Type B pancreatic cell (in vitro differentiated cells): ENCODE measurements around the gene HORMAD1. TPM values are rescaled to one million over a fixed set of nuclear protein-coding genes. Genes with fewer than 3 reads are reported as not detected.

Source experiments
- DNase-seq: peaks from one replicate; pipeline ENCODE4 v3.0.0; 2021; ENCODE audit warnings: mixed read lengths; ENCODE audit not compliant: unreplicated experiment; ENCODE audit errors: extremely low spot score
- H3K27ac Mint-ChIP-seq: 2 replicates; pipeline ENCODE4 v1.8.0; 2021; ENCODE audit warnings: mild to moderate bottlenecking, mixed read lengths
- H3K27me3 Mint-ChIP-seq: 2 replicates; pipeline ENCODE4 v1.8.0; 2021; ENCODE audit warnings: mixed read lengths
- H3K36me3 Mint-ChIP-seq: 2 replicates; pipeline ENCODE4 v1.8.0; 2021; ENCODE audit warnings: mixed read lengths
- H3K4me1 Mint-ChIP-seq: one replicate; pipeline ENCODE4 v1.8.0; 2021; ENCODE audit warnings: mixed read lengths; ENCODE audit not compliant: unreplicated experiment
- H3K4me3 Mint-ChIP-seq: 2 replicates; pipeline ENCODE4 v1.8.0; 2021; ENCODE audit warnings: mild to moderate bottlenecking, mixed read lengths
- H3K9me3 Mint-ChIP-seq: 2 replicates; pipeline ENCODE4 v1.8.0; 2021; ENCODE audit warnings: mixed read lengths
- total RNA-seq: library from RNA; stranded (reverse); gene quantifications from 2 replicates; pipeline ENCODE4 v1.2.1, GENCODE V29; 2021; ENCODE audit warnings: low replicate concordance
- TF ChIP-seq, protein P1 (sequence below): fragments of 200-600 bp; sonication (generic); conservative IDR thresholded peaks from 2 replicates; pipeline ENCODE4 v1.5.0; 2021; ENCODE audit warnings: antibody characterized with exemption, mild to moderate bottlenecking

Gene HORMAD1
- total RNA-seq, 1 donor from 2014 or later: not detected

DNA sequence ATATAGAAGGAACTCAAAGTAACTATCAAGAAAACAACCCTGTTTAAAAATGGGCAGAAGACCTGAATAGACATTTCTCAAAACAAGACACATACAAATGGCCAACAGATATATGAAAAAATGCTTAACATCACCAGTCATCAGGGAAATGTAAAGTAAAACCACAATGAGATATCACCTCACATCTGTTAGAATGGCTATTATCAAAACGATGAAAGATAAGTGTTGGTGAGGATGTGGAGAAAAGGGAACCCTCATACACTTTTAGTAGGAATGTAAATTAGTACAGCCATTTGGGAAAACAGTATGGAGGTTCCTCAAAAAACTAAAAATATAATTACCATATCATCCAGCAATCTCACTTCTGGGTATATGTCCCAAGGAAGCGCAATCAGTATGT, 41.9 kb upstream of the HORMAD1 start:
- no peaks in the 10 kb centered on the region for H3K27me3 Mint-ChIP-seq
- H3K4me3 Mint-ChIP-seq: no peak overlapping the region
- H3K9me3 Mint-ChIP-seq: peaks cover 5% of the 10 kb centered on the region
- H3K36me3 Mint-ChIP-seq: no peaks in the 10 kb centered on the region
- TF ChIP-seq, protein P1, sequence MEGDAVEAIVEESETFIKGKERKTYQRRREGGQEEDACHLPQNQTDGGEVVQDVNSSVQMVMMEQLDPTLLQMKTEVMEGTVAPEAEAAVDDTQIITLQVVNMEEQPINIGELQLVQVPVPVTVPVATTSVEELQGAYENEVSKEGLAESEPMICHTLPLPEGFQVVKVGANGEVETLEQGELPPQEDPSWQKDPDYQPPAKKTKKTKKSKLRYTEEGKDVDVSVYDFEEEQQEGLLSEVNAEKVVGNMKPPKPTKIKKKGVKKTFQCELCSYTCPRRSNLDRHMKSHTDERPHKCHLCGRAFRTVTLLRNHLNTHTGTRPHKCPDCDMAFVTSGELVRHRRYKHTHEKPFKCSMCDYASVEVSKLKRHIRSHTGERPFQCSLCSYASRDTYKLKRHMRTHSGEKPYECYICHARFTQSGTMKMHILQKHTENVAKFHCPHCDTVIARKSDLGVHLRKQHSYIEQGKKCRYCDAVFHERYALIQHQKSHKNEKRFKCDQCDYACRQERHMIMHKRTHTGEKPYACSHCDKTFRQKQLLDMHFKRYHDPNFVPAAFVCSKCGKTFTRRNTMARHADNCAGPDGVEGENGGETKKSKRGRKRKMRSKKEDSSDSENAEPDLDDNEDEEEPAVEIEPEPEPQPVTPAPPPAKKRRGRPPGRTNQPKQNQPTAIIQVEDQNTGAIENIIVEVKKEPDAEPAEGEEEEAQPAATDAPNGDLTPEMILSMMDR: no peak
- no peak overlapping the region for H3K27ac Mint-ChIP-seq
- DNase-seq: no peak
- H3K4me1 Mint-ChIP-seq: peaks cover 12% of the 10 kb centered on the region

DNA sequence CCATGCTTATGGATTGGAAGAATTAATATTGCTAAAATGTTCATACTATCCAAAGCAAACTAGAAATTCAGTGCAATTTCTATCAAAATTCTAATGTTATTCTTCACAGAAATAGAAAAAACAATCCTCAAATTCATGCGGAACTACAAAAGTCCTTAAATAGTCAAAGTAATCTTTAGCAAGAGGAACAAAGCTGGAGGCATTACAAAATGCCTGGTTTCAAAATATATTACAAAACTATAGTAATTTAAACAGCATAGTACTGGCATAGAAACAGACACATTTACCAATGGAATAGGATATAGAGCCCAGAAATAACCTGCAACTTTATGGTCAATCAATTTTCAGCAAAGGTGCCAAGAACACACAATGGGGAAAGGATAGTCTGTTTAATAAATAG, 41.1 kb upstream of the HORMAD1 start:
- no peak overlapping the region for H3K4me3 Mint-ChIP-seq
- no peak for DNase-seq

DNA sequence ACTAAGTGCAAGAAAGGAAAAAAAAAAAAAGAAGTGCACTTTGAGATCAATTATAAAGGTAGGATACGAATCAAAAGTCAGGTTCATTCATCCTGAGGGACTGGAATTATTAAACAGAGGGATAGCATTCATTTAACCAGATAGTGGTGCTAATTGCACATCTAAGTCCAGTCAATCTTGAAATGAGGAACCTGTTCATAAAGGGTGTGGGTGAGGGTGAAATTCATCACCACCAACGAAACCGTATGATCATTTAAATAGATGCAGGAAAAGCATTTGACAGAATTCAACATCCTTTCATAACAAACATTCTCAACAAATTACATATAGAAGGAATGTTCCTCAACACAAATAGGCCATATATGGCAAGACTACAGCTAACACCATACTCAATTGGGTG, 39.3 kb upstream of the HORMAD1 start:
- TF ChIP-seq, protein P1: no peak
- no peak for DNase-seq
- H3K9me3 Mint-ChIP-seq: peaks cover 5% of the 10 kb centered on the region

More for the DNA sequence above, 41.1 kb upstream of the HORMAD1 start:
- Mint-ChIP-seq H3K27me3 (no peaks in the 10 kb centered on the region), H3K36me3 (no peaks in the 10 kb centered on the region), H3K9me3 (peaks cover 5% of the 10 kb centered on the region), H3K27ac (no peak overlapping the region), H3K4me1 (peaks cover 12% of the 10 kb centered on the region)
- TF ChIP-seq, protein P1: no peak

DNA sequence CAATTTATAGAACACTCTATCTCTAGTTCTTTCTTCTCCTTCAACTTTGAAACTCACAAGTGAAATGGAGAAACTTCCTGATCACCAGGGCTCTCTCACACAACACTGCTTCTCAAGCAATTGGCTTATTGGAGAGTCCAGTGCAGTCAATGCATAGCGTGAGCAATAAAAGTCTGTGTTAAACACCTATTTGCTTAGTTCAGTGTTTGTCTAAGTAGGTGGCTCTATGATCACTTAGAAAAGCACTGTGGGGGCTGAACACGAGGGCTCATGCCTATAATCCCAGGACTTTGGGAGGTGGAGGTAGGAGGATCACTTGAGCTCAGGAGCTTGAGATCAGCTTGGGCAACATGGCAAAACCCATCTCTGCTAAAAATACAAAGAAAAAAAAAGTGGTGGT, 32.7 kb upstream of the HORMAD1 start:
- H3K9me3 Mint-ChIP-seq: no peaks in the 10 kb centered on the region
- no peaks in the 10 kb centered on the region for H3K36me3 Mint-ChIP-seq
- TF ChIP-seq, protein P1: no peak
- no peak for DNase-seq
- no peaks in the 10 kb centered on the region for H3K27me3 Mint-ChIP-seq
- H3K27ac Mint-ChIP-seq: no peak overlapping the region
- no peak overlapping the region for H3K4me3 Mint-ChIP-seq
- no peaks in the 10 kb centered on the region for H3K4me1 Mint-ChIP-seq

More for the DNA sequence above, 39.3 kb upstream of the HORMAD1 start:
- H3K36me3 Mint-ChIP-seq: no peaks in the 10 kb centered on the region
- no peak overlapping the region for H3K4me3 Mint-ChIP-seq
- no peaks in the 10 kb centered on the region for H3K27me3 Mint-ChIP-seq
- no peak overlapping the region for H3K27ac Mint-ChIP-seq
- peaks cover 5% of the 10 kb centered on the region for H3K4me1 Mint-ChIP-seq

DNA sequence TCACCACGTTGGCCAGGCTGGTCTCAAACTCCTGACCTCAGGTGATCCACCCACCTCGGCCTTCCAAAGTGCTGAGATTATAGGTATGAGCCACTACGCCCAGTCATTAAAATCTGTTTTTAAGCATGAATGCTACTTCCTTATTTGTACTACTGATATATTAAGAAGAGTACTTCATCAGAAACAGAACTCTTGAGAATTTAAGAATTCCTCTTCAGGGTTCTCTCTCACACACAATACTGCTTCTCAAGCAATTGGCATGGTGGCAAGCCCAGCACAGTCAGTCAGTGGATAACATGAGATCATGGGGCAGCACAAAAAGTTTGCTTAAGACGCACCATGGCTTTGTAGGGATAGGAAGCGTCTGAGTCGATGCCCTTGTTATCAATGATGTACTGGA, 30.7 kb upstream of the HORMAD1 start:
- Mint-ChIP-seq H3K4me1 (no peaks in the 10 kb centered on the region), H3K36me3 (no peaks in the 10 kb centered on the region), H3K27ac (no peak overlapping the region), H3K9me3 (no peaks in the 10 kb centered on the region), H3K27me3 (no peaks in the 10 kb centered on the region), H3K4me3 (no peak overlapping the region)
- no peak for DNase-seq
- TF ChIP-seq, protein P1: no peak
